ENCODE measurements around the gene PPP1R37. TPM values are rescaled to one million over a fixed set of nuclear protein-coding genes. Genes with fewer than 3 reads are reported as not detected.
A peak's percentile ranks its signal among the peaks of the same experiment; 100 is the strongest.

PPP1R37 gene
- total and polyA plus RNA-seq, 2 donors (not counting 1 experiment from before 2014, with no cell fraction given), result 11.3 to 36.0 TPM

- Histone ChIP-seq H3K36me3 (ENCODE audit: control insufficient read depth, insufficient read depth, low read length) (peaks cover 3% of the 10 kb centered on the region), H3K9me3 (ENCODE audit: control insufficient read depth, insufficient read depth, low read depth, low read length) (no peaks in the 10 kb centered on the region), H3K4me2 (ENCODE audit: extremely low read depth, insufficient read depth, low read length) (peak overlapping the region; percentile 52), H3K4me3 (replicated peaks in 1 of 4; ENCODE audit: control extremely low read depth in 1 of 4, insufficient read depth in 1 of 4, low read depth in 3 of 4, low read length in 4 of 4) (no peak overlapping the region), H3K4me1 (ENCODE audit: control insufficient read depth, extremely low read depth, insufficient read depth, low read length) (peaks cover 12% of the 10 kb centered on the region), H3K79me2 (ENCODE audit: control insufficient read depth, insufficient read depth, low read length) (no peaks in the 10 kb centered on the region), H3K27me3 (ENCODE audit: control insufficient read depth, insufficient read depth, low read length) (peaks cover 9% of the 10 kb centered on the region), H3K9ac (ENCODE audit: insufficient read depth, low read length) (no peak overlapping the region), H3K27ac (ENCODE audit: insufficient read depth, low read length) (no peak overlapping the region), H4K20me1 (ENCODE audit: control insufficient read depth, extremely low read depth, insufficient read depth, low read length) (no peaks in the 10 kb centered on the region), H2AFZ (ENCODE audit: low read length) (no peak overlapping the region)
- peak; percentile 50 to 54 for DNase-seq (ENCODE audit: low read depth in 2 of 2)
- TF ChIP-seq EZH2 (IDR thresholded peaks at IDR 0.05; ENCODE audit: low read length, missing control alignments) (peak; percentile 33), CTCF (conservative IDR thresholded peaks at IDR 0.05 in 1 of 2, IDR thresholded peaks at IDR 0.05 in 1 of 2; ENCODE audit: low read depth in 1 of 2, low read length in 2 of 2) (no peak)
These were observed 59.7 kb downstream of the PPP1R37 start for GRCh38 chr19:45152504-45153338.

- H3K36me3 ChIP-seq (ENCODE audit: control insufficient read depth, insufficient read depth, low read length), result no peaks in the 10 kb centered on the region
- H4K20me1 ChIP-seq (ENCODE audit: control insufficient read depth, extremely low read depth, insufficient read depth, low read length), result no peaks in the 10 kb centered on the region
- no peak overlapping the region for H3K9ac ChIP-seq (ENCODE audit: insufficient read depth, low read length)
- peak overlapping the region; percentile 52 for H3K4me2 ChIP-seq (ENCODE audit: extremely low read depth, insufficient read depth, low read length)
- H3K9me3 ChIP-seq (ENCODE audit: control insufficient read depth, insufficient read depth, low read depth, low read length), result no peaks in the 10 kb centered on the region
- no peak overlapping the region for H3K4me3 ChIP-seq (replicated peaks in 1 of 4; ENCODE audit: control extremely low read depth in 1 of 4, insufficient read depth in 1 of 4, low read depth in 3 of 4, low read length in 4 of 4)
- peaks cover 9% of the 10 kb centered on the region for H3K27me3 ChIP-seq (ENCODE audit: control insufficient read depth, insufficient read depth, low read length)
- no peak overlapping the region for H2AFZ ChIP-seq (ENCODE audit: low read length)
- no peak overlapping the region for H3K27ac ChIP-seq (ENCODE audit: insufficient read depth, low read length)
- peaks cover 12% of the 10 kb centered on the region for H3K4me1 ChIP-seq (ENCODE audit: control insufficient read depth, extremely low read depth, insufficient read depth, low read length)
- H3K79me2 ChIP-seq (ENCODE audit: control insufficient read depth, insufficient read depth, low read length), result no peaks in the 10 kb centered on the region
- no peak for TF ChIP-seq EZH2 (IDR thresholded peaks at IDR 0.05; ENCODE audit: low read length, missing control alignments)
- TF ChIP-seq CTCF (conservative IDR thresholded peaks at IDR 0.05 in 1 of 2, IDR thresholded peaks at IDR 0.05 in 1 of 2; ENCODE audit: low read depth in 1 of 2, low read length in 2 of 2), result no peak
- peak; percentile 45 to 51 for DNase-seq (ENCODE audit: low read depth in 2 of 2)
These were observed 60.5 kb downstream of the PPP1R37 start for GRCh38 chr19:45153339-45154063.

GRCh38 chr19:45154064-45154827 lies 61.3 kb downstream of the PPP1R37 start:
- H3K4me1 ChIP-seq (ENCODE audit: control insufficient read depth, extremely low read depth, insufficient read depth, low read length), result peaks cover 12% of the 10 kb centered on the region
- no peak overlapping the region for H3K27ac ChIP-seq (ENCODE audit: insufficient read depth, low read length)
- H3K79me2 ChIP-seq (ENCODE audit: control insufficient read depth, insufficient read depth, low read length), result no peaks in the 10 kb centered on the region
- H3K4me3 ChIP-seq (replicated peaks in 1 of 4; ENCODE audit: control extremely low read depth in 1 of 4, insufficient read depth in 1 of 4, low read depth in 3 of 4, low read length in 4 of 4), result no peak overlapping the region
- DNase-seq (ENCODE audit: low read depth in 2 of 2), result peak; percentile 77 to 84
- no peaks in the 10 kb centered on the region for H3K9me3 ChIP-seq (ENCODE audit: control insufficient read depth, insufficient read depth, low read depth, low read length)
- H3K9ac ChIP-seq (ENCODE audit: insufficient read depth, low read length), result no peak overlapping the region
- H3K36me3 ChIP-seq (ENCODE audit: control insufficient read depth, insufficient read depth, low read length), result no peaks in the 10 kb centered on the region
- peaks cover 9% of the 10 kb centered on the region for H3K27me3 ChIP-seq (ENCODE audit: control insufficient read depth, insufficient read depth, low read length)
- TF ChIP-seq EZH2 (IDR thresholded peaks at IDR 0.05; ENCODE audit: low read length, missing control alignments) (no peak), CTCF (conservative IDR thresholded peaks at IDR 0.05 in 1 of 2, IDR thresholded peaks at IDR 0.05 in 1 of 2; ENCODE audit: low read depth in 1 of 2, low read length in 2 of 2) (no peak)
- no peak overlapping the region for H2AFZ ChIP-seq (ENCODE audit: low read length)
- H3K4me2 ChIP-seq (ENCODE audit: extremely low read depth, insufficient read depth, low read length), result no peak overlapping the region
- no peaks in the 10 kb centered on the region for H4K20me1 ChIP-seq (ENCODE audit: control insufficient read depth, extremely low read depth, insufficient read depth, low read length)

Data from fibroblast of lung (primary cell).